Tibial nerve (tissue), 3 donors: ENCODE results near the gene KIR3DL1.
"Not testable (repeated sequence)": the region's sequence is repeated elsewhere in the genome, so short reads cannot be mapped to it uniquely, and the experiment has no call there.

Source experiments
- POLR2A ChIP-seq, 2 donors: fragments of 450-650 bp; IDR thresholded peaks; one replicate each; pipeline ENCODE4 v1.6.1; 2017; ENCODE audit warnings: antibody characterized with exemption in 2 of 2, mild to moderate bottlenecking in 2 of 2, moderate library complexity in 2 of 2
- TF ChIP-seq, protein P1 (sequence below), 5 experiments: fragments of 200-600 bp in 3 of 5; fragments of 450-650 bp in 2 of 5; sonication (generic) in 3 of 5; IDR thresholded peaks; one replicate each; pipeline ENCODE4 v1.5.1; 2016 to 2019; ENCODE audit warnings: antibody characterized with exemption in 5 of 5, mild to moderate bottlenecking in 3 of 5, moderate library complexity in 2 of 5

- TF ChIP-seq, protein P1, sequence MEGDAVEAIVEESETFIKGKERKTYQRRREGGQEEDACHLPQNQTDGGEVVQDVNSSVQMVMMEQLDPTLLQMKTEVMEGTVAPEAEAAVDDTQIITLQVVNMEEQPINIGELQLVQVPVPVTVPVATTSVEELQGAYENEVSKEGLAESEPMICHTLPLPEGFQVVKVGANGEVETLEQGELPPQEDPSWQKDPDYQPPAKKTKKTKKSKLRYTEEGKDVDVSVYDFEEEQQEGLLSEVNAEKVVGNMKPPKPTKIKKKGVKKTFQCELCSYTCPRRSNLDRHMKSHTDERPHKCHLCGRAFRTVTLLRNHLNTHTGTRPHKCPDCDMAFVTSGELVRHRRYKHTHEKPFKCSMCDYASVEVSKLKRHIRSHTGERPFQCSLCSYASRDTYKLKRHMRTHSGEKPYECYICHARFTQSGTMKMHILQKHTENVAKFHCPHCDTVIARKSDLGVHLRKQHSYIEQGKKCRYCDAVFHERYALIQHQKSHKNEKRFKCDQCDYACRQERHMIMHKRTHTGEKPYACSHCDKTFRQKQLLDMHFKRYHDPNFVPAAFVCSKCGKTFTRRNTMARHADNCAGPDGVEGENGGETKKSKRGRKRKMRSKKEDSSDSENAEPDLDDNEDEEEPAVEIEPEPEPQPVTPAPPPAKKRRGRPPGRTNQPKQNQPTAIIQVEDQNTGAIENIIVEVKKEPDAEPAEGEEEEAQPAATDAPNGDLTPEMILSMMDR (IDR thresholded peaks at IDR 0.05), result not testable (repeated sequence)
- not testable (repeated sequence) for TF ChIP-seq POLR2A (IDR thresholded peaks at IDR 0.05)
Observed at GRCh38 chr19:54816251-54816650, at the start of gene KIR3DL1.
